Keratinocyte (primary cell): ENCODE measurements around the gene SYNDIG1. TPM values are rescaled to one million over a fixed set of nuclear protein-coding genes. Genes with fewer than 3 reads are reported as not detected.

Experiments used
- DNase-seq: peaks from one replicate; pipeline ENCODE4 v3.0.0-alpha.2; 2011; ENCODE audit warnings: low read depth, missing footprints, low spot score
- FAIRE-seq: peaks from 2 replicates; lab custom pipeline; 2011; peaks lifted over from hg19 to GRCh38; lab: Jason Lieb, UNC
- H2AFZ ChIP-seq: 2 replicates; pipeline ENCODE4 v1.6.0; 2012; ENCODE audit warnings: low read length, control low read depth, inconsistent platforms; ENCODE audit not compliant: control insufficient read depth
- H3K27ac ChIP-seq: 2 replicates; pipeline ENCODE4 v1.5.1; 2011; ENCODE audit warnings: low read length; ENCODE audit not compliant: control insufficient read depth, insufficient read depth
- H3K27me3 ChIP-seq: 3 replicates; pipeline ENCODE4 v1.6.0; 2011; ENCODE audit warnings: low read length; ENCODE audit not compliant: control insufficient read depth, insufficient read depth; ENCODE audit errors: extremely low read depth
- H3K36me3 ChIP-seq, 2 experiments: 2 replicates in 1 of 2; 3 replicates in 1 of 2; pipeline ENCODE4 v1.5.1; 2011; ENCODE audit warnings: low read length in 2 of 2, mild to moderate bottlenecking in 1 of 2; ENCODE audit not compliant: control insufficient read depth in 2 of 2, insufficient read depth in 2 of 2; ENCODE audit errors: extremely low read depth in 1 of 2
- H3K4me1 ChIP-seq: 3 replicates; pipeline ENCODE4 v1.5.1; 2011; ENCODE audit warnings: low read length; ENCODE audit not compliant: control insufficient read depth, insufficient read depth; ENCODE audit errors: extremely low read depth
- H3K4me2 ChIP-seq: 3 replicates; pipeline ENCODE4 v1.6.0; 2011; ENCODE audit warnings: low read depth, low read length; ENCODE audit not compliant: control insufficient read depth, insufficient read depth; ENCODE audit errors: extremely low read depth
- H3K4me3 ChIP-seq, 3 experiments: fragments of 200-600 bp in 1 of 3; sonication (generic) in 1 of 3; 2 replicates in 2 of 3; 3 replicates in 1 of 3; pipeline ENCODE4 v1.5.1; 2011 to 2016; ENCODE audit warnings: low read length in 3 of 3, mild to moderate bottlenecking in 3 of 3, control low read depth in 2 of 3, inconsistent platforms in 1 of 3, low read depth in 1 of 3, mixed read lengths in 1 of 3, mixed run types in 1 of 3, moderate library complexity in 1 of 3; ENCODE audit not compliant: control insufficient read depth in 2 of 3, insufficient read depth in 2 of 3; ENCODE audit errors: extremely low read depth in 1 of 3
- H3K79me2 ChIP-seq: 2 replicates; pipeline ENCODE4 v1.6.0; 2012; ENCODE audit warnings: low read length; ENCODE audit not compliant: control insufficient read depth, insufficient read depth
- H3K9ac ChIP-seq: 3 replicates; pipeline ENCODE4 v1.6.0; 2011; ENCODE audit warnings: low read length; ENCODE audit not compliant: control insufficient read depth, insufficient read depth; ENCODE audit errors: extremely low read depth
- H3K9me1 ChIP-seq: 3 replicates; pipeline ENCODE4 v1.6.0; 2011; ENCODE audit warnings: low read length; ENCODE audit not compliant: control insufficient read depth, insufficient read depth; ENCODE audit errors: extremely low read depth
- H3K9me3 ChIP-seq: 2 replicates; pipeline ENCODE4 v1.5.1; 2012; ENCODE audit warnings: low read depth, low read length; ENCODE audit not compliant: control insufficient read depth
- H4K20me1 ChIP-seq: 3 replicates; pipeline ENCODE4 v1.6.0; 2011; ENCODE audit warnings: low read length; ENCODE audit not compliant: control insufficient read depth, insufficient read depth; ENCODE audit errors: extremely low read depth
- EZH2 ChIP-seq: IDR thresholded peaks from one replicate; pipeline ENCODE4 v1.6.1; 2012; ENCODE audit warnings: inconsistent platforms, mild to moderate bottlenecking, low read length, moderate library complexity
- dilution Hi-C: fragments of 300-500 bp; cut with MboI; formaldehyde crosslinking; loops from one replicate; pipeline ENCODE4 v1.7.0; 2020; ENCODE audit warnings: low sequenced_read_pairs; ENCODE audit not compliant: extremely low pct_ligation_motif_present
- polyA plus RNA-seq, 5 experiments: library from polyadenylated mRNA; depleted of rRNA in 3 of 5; stranded (reverse) in 3 of 5; stranded (forward) in 1 of 5; unstranded in 1 of 5; fragments of >200 nt; gene quantifications; 1 replicate in 1 of 5; 2 replicates in 3 of 5; 3 replicates in 1 of 5; pipeline versions ENCODE4 v1.2.1 to v1.2.3, GENCODE V29; 2011 to 2012; ENCODE audit warnings: missing spikeins in 2 of 5, low read depth in 1 of 5, low replicate concordance in 1 of 5
- TF ChIP-seq, protein P1 (sequence below), 3 experiments: IDR thresholded peaks in 1 of 3; conservative IDR thresholded peaks in 1 of 3; optimal IDR thresholded peaks in 1 of 3; 2 replicates in 2 of 3; 3 replicates in 1 of 3; pipeline versions ENCODE3 to v1.5.1; 2011; ENCODE audit warnings: low read length in 3 of 3, mild to moderate bottlenecking in 3 of 3, moderate library complexity in 2 of 3, control low read depth in 1 of 3, inconsistent platforms in 1 of 3; ENCODE audit not compliant: insufficient read depth in 2 of 3; ENCODE audit errors: extremely low read depth in 1 of 3

SYNDIG1 gene
- polyA plus RNA-seq, 1 donor (not counting 4 experiments of a cell fraction or from before 2014, with no cell fraction given): 0.38 TPM

DNA sequence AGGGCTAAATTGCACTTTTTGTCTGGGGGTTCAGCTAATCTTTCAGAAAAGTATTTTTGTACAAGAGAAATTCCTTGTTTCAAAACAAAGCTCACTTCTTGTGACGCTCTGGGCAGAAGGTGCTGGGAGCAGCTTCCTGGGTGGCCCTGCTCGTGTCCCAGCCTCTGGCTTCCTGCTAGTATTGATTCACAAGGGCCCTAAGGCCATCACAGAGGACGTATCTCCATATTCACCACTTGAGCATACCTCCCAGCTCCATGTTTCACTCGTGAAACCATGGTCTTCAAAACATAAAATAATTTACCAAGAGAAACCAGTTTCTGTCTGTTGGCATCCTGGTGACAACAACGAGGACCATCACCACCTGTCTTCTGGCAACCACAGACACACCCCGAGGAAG is 49.1 kb downstream of the SYNDIG1 start:
- dilution Hi-C loops: no loop called here
- no peak overlapping the region for H2AFZ ChIP-seq
- no peaks in the 10 kb centered on the region for H4K20me1 ChIP-seq

GRCh38 chr20:24519476-24519875 is 50.0 kb downstream of the SYNDIG1 start:
- Histone ChIP-seq H4K20me1 (no peaks in the 10 kb centered on the region), H3K79me2 (no peaks in the 10 kb centered on the region), H3K9ac (no peak overlapping the region), H3K4me2 (no peak overlapping the region), H2AFZ (no peak overlapping the region), H3K4me3 (no peak overlapping the region), H3K36me3 (no peaks in the 10 kb centered on the region), H3K4me1 (no peaks in the 10 kb centered on the region), H3K9me3 (no peaks in the 10 kb centered on the region), H3K9me1 (no peaks in the 10 kb centered on the region), H3K27me3 (no peaks in the 10 kb centered on the region), H3K27ac (no peak overlapping the region)
- DNase-seq: no peak
- dilution Hi-C loops: no loop called here
- TF ChIP-seq EZH2: no peak
- TF ChIP-seq, protein P1, sequence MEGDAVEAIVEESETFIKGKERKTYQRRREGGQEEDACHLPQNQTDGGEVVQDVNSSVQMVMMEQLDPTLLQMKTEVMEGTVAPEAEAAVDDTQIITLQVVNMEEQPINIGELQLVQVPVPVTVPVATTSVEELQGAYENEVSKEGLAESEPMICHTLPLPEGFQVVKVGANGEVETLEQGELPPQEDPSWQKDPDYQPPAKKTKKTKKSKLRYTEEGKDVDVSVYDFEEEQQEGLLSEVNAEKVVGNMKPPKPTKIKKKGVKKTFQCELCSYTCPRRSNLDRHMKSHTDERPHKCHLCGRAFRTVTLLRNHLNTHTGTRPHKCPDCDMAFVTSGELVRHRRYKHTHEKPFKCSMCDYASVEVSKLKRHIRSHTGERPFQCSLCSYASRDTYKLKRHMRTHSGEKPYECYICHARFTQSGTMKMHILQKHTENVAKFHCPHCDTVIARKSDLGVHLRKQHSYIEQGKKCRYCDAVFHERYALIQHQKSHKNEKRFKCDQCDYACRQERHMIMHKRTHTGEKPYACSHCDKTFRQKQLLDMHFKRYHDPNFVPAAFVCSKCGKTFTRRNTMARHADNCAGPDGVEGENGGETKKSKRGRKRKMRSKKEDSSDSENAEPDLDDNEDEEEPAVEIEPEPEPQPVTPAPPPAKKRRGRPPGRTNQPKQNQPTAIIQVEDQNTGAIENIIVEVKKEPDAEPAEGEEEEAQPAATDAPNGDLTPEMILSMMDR (optimal IDR thresholded peaks at IDR 0.05 in 1 of 3, IDR thresholded peaks at IDR 0.05 in 1 of 3, conservative IDR thresholded peaks at IDR 0.05 in 1 of 3; ENCODE audit: extremely low read depth in 1 of 3, insufficient read depth in 2 of 3, low read length in 3 of 3): no peak
- no peak for FAIRE-seq

More for the DNA sequence above, 49.1 kb downstream of the SYNDIG1 start:
- Histone ChIP-seq H3K4me2 (no peak overlapping the region), H3K79me2 (no peaks in the 10 kb centered on the region), H3K27me3 (no peaks in the 10 kb centered on the region), H3K27ac (no peak overlapping the region), H3K9me3 (no peaks in the 10 kb centered on the region), H3K4me1 (no peaks in the 10 kb centered on the region), H3K9ac (no peak overlapping the region), H3K36me3 (no peaks in the 10 kb centered on the region), H3K9me1 (no peaks in the 10 kb centered on the region), H3K4me3 (no peak overlapping the region)
- TF ChIP-seq, protein P1 (optimal IDR thresholded peaks at IDR 0.05 in 1 of 3, IDR thresholded peaks at IDR 0.05 in 1 of 3, conservative IDR thresholded peaks at IDR 0.05 in 1 of 3; ENCODE audit: extremely low read depth in 1 of 3, insufficient read depth in 2 of 3, low read length in 3 of 3): no peak
- no peak for TF ChIP-seq EZH2
- DNase-seq (no peak), FAIRE-seq (no peak)
